Stimulated activated CD8-positive, alpha-beta memory T cell treated with anti-CD3 and anti-CD28 coated beads, Interleukin-7, amount 100 ng/mL, for 48 hours (primary cell): Measurements from ENCODE around the gene SPHK2.
A peak's percentile ranks its signal among the peaks of the same experiment; 100 is the strongest.
"Not testable (repeated sequence)": the region's sequence is repeated elsewhere in the genome, so short reads cannot be mapped to it uniquely, and the experiment has no call there.

Experiments used
- DNase-seq, 2 donors: peaks; one replicate each; pipeline ENCODE4 v3.0.0-alpha.2; 2020; ENCODE audit warnings: low read depth in 1 of 2; ENCODE audit errors: extremely low read depth in 1 of 2

SPHK2 gene, protein sequence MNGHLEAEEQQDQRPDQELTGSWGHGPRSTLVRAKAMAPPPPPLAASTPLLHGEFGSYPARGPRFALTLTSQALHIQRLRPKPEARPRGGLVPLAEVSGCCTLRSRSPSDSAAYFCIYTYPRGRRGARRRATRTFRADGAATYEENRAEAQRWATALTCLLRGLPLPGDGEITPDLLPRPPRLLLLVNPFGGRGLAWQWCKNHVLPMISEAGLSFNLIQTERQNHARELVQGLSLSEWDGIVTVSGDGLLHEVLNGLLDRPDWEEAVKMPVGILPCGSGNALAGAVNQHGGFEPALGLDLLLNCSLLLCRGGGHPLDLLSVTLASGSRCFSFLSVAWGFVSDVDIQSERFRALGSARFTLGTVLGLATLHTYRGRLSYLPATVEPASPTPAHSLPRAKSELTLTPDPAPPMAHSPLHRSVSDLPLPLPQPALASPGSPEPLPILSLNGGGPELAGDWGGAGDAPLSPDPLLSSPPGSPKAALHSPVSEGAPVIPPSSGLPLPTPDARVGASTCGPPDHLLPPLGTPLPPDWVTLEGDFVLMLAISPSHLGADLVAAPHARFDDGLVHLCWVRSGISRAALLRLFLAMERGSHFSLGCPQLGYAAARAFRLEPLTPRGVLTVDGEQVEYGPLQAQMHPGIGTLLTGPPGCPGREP

DNA sequence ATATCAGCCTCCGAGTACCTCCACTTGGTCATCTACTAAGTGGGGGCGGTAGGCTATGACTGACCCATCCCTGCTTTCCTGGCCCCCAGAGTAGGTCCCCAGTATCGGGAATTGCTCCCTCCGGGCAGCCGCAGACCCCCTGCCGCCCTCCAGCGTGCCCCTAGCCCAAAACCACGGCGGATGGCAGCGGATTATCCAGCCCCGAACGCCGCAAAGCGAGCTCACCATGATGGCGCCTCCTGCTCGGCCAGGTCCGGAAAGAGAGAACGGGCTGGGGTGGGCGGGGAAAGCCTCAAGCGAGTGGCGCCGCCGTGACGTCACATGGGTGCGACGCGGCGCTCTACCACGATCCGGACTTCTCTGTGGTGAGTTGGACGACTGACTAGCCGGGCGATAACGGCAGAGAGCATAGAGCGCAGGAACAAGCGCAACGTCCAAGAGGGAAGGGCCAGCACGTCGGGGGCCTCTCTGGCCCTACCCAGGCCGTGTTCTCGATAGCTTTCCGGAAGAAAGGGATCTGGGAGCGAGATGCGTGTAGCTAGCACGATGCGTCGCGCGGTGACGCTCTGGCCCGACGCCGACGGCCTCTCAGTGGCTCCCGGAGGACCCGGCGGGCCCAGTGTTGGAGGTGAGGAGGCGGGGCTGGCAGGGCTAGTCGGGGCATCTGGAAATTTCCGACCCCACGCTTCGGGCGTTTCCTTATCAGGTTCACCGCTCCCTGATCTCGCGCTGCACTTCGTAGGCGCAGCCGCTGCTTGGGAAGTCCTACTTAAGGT, at the start of gene SPHK2, which contains the start of gene RPL18:
Gene SPHK2, plus strand, starts transcription at position 591 of the 776 bp plus-strand sequence. CDS start 1,009 bp downstream, outside the sequence.
Gene RPL18, minus strand, starts transcription at position 263 of the 776 bp plus-strand sequence. Its CDS starts 35 bp downstream, at position 228.
- peak; percentile 93 to 94 for DNase-seq

DNA sequence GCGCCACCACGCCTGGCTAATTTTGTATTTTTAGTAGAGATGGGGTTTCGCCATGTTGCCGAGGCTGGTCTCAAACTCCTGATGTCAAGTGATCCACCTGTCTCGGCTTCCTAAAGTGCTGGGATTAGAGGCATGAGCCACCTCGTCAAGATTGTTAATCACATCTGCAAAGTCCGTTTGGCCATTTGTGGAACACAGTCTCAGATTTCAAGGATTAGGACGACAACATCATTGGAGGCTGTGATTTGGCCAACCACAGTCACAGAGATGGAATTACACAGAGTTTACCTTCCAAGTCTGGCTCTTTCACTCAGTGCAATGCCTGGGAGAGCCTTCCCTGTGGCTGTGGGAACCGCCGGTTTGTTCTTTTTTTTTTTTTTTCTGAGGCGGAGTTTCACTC, 49.5 kb upstream of the SPHK2 start:
- DNase-seq = no peak

DNA sequence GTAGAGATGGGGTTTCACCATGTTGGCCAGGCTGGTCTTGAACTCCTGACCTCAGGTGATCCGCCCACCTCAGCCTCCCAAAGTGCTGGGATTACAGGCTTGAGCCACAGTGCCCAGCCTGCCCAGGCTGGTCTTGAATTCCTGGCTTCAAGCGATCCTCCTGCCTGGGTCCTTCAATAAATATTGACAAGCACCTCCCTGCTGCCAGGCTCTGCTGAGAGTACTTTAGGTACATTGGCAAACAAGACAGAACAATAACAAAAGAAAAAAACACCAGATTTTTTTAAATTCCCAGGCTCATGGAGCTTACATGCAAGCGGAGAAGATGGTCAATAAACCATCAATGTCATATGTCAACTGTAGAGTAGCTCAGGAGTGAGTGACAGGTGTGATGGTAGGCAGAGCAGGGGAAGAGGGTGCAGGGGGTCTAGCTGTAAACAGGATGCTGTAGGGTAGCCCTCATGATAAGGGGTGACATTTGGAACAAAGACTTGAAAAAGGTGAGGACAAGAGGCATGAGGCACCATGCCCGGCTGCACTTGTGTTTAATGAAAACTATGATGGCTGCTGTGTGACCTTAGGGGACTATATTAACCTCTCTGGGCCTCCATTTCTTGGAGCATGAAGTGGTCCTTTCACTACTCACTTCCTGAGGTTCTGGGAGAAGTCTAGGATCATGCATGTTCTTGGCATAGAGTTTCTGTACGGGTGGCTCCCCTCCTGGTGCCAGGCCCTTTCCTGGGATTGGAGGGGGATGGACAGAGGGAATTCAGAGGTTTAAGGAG, 47.7 kb upstream of the SPHK2 start:
- no peak for DNase-seq

DNA sequence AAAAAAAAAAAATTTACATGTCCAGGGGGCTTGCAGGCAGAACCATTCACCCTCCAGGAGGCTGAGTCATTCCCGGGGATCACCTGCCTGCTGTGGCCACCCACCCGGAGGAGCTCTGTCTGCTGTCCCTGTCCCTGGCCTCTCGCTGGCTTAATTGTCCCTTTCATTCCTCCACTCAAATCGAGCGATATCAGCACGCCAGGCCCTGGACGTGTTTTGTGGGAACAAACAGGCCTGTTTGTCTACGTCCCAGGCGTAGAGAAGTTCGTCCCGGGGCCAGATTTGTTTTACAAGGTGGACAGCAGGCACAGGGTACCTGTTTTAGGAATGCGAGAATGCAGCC, 46.2 kb upstream of the SPHK2 start:
- DNase-seq = no peak

DNA sequence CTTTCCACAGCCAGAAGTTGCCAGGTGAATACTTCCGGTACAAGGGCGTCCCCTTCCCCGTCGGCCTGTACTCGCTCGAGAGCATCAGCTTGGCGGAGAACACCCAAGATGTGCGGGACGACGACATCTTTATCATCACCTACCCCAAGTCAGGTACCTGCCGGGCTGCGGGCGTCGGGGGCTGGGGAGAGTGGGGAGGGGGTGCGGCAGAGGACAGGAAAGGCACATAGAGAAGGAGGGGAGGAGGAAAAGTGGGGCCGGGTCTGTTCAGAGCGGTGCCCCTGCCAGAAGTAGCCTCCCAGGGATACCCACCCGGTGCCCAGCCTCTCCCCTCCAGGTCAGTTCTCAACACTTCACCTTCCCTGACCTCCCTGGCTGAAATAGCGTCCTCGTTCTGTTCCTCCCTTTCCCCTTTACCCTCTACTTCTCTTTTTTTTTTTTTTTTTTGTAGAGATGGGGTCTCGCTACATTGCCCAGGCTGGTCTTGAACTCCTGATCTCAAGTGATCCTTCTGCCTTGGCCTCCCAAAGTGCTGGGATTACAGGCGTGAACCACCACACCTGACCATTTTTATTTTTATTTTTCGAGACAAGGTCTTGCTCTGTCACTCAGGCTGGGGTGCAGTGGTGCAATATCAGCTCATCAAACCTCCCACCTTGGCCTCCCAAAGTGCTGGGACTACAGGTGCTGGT, 43.2 kb upstream of the SPHK2 start:
- no peak for DNase-seq

DNA sequence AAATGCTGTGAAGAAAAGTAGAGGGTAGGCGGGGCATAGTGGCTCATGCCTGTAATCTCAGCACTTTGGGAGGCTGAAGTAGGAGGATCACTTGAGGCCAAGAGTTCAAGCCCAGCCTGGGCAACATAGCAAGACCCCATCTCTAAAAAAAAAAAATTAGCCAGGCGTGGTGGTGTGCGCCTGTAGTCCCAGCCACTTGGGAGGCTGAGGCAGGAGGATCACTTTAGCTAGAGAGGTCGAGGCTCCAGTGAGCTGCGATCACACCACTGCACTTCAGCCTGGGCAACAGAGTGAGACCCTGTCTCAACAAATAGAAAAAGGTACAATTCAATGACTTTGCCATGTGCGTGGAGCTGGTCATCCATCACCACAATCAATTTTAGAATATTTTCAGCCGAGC, 41.4 kb upstream of the SPHK2 start:
- DNase-seq = not testable (repeated sequence)

DNA sequence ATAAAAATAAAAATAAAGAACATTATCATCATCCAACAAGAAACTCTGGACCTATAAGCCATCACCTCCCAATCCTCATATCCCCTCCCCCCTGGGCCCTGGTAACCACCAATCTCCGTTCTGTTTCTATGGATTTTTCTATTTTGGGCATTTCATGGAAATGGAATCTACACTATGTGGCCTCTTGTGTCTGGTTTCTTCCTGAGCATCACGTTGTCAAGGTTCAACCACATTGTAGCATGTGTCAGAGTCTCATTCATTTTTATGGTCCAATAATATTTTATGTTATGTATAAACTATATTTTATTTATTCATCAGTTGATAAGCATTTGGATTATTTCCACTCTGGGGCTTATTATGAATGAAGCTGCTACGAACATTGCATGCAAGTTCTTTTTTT, 40.4 kb upstream of the SPHK2 start:
- DNase-seq = no peak

DNA sequence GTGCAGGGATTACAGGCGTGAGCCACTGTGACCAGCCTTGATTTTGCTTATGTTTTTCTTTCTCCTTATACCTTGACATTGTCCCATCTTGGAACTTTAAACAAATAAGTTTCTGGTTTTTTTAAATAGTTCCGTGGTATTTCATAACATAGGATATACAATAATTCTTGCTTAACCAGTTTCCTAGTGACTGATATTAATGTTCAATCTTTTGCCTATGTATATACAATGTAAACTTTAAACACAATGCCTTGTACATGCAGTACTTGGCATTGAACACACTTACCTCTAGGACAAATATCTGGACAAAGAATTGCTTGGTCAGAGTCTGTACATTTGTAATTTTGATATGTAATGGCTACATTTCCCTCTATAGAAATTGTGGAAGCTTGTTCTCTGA, 37.1 kb upstream of the SPHK2 start:
- DNase-seq = no peak

DNA sequence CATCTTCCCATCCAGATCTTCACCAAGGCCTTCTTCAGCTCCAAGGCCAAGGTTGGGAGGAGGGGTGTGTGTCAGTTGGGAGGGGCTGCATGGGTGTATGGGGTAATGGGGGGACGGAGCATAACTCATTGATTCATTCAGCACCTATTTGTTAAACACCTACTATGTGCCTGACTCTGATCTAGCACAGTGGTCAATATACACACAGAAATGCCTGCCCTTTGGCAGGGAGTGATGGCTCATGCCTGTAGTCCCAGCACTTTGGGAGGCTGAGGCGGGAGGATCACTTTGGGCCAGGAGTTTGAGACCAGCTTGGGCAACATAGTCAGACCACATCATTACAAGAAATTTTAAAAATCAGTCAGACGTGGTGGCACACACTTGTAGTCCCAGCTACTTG, 31.9 kb upstream of the SPHK2 start:
- no peak for DNase-seq

DNA sequence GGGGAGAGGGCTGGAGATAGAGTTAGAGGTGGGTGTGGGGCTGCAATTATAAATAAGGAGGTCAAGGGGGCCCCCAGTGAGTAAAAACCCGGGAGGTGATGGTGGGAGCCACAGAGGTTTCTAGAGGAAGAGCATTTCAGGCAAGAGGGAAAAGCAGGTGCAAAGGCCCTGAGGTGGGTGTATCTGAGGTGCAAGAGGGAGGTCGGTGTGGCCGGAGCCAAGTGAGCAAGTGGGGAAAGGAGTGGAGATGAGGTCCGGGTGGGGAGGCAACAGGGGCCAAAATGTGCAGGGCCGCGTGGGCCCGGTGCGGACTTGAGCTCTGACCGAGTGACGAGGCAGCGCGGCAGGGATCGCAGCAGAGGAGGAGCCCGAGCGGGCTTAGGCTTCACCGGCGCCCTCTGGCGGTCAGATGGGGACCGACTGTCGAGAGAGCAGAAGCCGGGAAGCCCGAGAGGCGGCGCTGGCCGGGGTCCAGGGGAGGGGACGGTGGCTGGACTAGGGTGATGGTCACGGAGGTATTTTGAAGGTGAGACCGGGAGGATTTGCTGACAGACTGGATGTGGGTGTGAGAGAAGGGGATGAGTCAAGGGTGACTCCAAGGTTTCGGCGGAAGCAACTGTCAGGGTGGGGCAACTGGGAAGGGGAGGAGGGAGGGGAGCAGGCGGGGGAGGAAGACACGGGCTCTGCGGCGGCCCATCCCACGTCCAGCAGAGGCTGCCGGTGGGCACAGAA, 30.5 kb upstream of the SPHK2 start:
- peak; percentile 72 to 76 for DNase-seq

DNA sequence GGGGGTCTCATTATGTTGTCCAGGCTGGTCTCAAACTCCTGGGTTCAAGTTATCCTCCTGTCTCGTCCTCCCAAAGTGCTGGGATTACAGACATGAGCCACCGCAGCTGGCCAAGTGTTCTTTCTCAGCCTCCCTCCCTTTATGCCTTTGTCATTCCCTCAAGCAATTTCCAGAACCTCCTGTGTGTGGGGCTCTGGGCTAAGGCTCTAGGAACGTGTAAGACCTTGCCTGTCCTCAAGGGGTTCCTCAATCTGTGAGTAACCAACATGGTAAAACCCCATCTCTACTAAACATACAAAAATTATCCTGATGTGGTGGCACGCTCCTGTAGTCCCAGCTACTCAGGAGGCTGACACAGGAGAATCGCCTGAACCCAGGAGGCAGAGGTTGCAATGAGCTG, 28.3 kb upstream of the SPHK2 start:
- no peak for DNase-seq

DNA sequence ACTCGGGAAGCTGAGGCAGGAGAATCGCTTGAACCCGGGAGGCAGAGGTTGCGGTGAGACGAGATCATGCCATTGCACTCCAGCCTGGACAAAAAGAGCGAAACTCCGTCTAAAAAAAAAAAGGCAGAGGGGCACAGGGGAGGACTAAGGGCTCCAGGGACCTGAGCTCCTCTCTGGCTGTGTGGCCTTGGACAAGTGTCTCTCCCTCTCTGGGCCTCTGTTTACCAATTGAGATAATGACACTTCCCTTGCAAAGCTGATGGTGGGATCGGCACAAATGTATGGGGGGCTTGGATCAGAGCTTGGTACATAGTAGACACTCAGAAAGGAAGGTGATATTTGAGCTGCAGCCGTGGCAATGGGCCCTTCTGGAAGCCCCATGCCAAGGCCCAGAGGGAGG, 24.1 kb upstream of the SPHK2 start:
- no peak for DNase-seq

DNA sequence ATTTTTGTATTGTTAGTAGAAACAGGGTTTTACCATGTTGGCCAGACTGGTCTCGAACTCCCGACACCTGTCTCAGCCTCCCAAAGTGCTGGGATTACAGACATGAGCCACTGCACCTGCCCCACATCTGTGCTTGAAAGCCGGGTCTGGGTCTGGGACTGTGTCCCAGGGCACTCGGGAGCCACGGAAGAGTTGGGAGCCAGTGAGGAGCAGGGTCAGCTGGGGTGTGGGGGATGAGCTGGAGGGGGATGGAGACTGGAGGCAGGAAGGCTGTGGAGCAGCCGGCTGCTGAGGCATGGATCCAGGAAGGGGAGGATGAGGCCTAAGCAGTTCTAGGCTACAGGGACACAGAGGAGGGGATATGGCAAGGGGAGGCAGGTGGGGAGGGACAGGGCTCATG, 23.5 kb upstream of the SPHK2 start:
- DNase-seq = no peak

DNA sequence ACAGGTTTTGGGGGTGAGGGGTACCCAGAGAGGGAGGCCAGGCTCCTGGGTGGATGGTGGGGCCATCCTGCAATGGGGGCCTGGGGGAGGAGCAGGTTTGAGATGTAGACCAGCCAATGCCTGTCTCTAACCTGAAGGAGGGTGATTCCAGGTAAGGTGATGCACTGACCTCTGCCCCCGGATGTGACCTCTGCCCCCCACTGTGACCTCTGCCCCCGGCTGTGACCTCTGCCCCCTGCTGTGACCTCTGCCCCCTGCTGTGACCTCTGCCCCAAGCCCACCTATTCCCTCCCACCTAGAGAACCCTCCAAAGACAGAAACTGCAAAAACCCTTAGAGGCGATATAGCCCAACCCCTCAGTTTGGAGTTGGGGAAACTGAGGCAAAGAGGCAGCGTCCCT, 23.1 kb upstream of the SPHK2 start:
- DNase-seq = no peak

DNA sequence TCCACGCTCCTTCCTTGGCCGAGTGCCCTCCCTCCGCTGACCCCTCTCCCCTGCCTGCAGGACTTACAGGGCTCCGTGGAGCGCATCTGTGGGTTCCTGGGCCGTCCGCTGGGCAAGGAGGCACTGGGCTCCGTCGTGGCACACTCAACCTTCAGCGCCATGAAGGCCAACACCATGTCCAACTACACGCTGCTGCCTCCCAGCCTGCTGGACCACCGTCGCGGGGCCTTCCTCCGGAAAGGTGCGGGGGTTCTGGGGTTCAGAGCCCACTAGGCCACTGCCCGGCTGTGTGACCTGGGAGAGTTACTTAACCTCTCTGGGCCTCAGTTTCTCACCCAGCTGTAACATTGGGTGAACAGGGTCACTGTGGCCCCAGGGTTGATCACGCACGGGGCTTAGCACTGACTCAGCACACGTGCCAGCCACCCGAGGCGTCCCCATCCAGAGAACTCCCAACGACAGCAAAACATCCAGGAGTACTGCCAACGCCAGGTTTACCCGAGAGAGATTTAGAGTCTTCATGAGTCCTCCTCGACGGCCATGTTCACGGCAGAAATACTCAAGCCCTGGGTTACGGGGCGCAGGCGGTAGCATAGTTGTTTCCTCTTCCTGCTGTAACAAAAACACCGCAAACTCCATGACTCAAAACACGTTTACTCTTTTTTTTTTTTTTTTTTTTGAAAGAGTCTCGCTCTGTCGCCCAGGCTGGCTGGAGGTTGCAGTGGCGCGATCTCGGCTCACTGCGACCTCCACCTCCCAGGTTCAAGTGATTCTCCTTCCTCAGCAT, 22.4 kb upstream of the SPHK2 start:
- no peak for DNase-seq

DNA sequence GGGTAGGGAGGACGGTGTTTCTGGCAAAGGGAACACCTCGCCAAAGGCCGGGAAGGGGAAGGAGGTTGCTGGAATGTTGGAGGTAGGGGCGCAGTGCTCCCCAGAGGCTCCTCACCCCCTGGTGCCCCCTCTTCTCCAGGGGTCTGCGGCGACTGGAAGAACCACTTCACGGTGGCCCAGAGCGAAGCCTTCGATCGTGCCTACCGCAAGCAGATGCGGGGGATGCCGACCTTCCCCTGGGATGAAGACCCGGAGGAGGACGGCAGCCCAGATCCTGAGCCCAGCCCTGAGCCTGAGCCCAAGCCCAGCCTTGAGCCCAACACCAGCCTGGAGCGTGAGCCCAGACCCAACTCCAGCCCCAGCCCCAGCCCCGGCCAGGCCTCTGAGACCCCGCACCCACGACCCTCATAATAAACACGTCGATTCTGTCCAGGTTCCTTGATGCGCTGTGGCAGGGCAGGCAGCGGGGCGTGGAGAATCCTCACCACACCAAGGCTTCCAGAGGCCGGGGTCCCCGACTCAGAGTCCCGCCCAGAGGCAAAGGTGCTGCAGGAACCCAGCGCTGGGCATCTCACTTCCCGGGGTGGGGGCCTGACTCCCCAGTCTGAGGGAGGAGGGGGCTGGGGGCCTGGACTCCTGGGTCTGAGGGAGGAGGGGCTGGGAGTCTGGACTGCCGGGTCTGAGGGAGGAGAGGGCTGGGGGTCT, 20.2 kb upstream of the SPHK2 start:
- no peak for DNase-seq

DNA sequence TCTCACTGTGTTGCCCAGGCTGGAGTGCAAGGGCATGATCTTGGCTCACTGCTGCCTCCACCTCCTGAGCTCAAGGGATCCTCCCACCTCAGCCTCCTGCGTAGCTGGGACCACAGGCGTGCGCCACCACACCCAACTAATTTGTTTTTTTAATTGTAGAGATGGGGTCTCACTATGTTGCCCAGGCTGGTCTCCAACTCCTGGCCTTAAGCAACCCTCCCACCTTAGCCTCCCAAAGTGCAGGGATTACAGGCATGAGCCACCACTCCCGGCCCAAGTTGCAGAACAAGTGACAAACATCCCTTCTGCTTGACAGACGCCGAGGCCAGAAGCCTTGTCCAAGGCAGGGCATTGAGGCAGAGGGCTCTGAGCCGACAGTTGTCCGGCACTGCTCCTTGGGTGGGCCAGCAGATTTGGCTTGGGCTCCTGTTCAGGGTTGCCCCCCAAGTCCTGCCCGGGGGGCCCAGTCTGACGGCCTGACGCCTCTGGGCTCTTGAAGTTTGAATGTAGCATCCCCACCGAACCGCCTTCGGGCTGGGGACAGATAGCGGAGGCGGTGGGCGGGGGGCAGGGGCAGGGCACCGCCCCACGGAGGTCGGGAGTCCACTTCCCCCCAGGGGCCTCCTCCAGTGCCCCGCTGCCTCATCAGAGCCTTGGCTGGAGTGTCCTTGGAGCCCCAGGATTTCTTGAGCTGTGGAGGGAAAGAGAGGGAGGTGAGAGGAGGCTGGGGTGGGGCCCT, 18.5 kb upstream of the SPHK2 start:
- DNase-seq = no peak

DNA sequence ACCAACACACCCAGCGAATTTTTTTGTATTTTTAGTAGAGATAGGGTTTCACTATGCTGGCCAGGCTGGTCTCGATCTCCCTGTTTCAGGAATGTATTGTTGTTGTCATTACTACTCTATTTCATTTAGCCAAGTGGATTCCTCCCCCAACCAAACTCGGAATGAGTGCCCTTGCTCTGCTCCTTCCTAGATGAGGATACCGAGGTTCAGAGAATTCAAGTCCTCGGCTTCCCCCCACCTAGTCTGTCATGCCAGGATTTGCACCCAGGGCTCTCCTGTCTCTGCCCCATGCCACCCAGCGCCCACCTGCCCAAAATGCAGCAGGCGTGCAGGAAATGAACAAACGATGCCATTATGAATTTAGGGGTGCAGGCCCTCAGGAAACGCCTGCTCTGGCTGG, 16.3 kb upstream of the SPHK2 start:
- no peak for DNase-seq
